ENCODE data around the gene GRK5.

The GRK5 gene

DNA sequence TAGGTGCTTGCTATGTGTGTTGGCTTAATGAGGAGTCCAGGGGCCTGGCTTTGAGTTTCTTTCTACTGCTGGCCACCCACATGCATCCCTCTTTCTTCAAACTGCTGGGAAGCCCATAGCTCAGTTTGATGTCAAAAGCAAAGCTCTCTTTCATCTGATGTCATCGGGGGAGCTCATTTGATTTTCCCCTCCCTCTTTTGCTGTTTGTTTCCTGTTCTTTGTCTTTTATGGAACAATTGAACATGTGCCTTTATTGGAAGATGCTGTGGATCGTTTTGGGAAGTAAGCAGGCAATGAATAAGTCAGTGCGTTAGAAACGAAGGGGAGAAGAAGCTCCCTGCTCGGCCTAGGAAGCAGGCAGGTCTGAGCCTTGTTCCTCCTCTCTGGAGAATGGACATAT lies 140.7 kb downstream of the GRK5 start:
- DNase-seq, result no peak

GRCh38 chr10:119348516-119349240 lies 141.3 kb downstream of the GRK5 start:
- no peak for DNase-seq

GRCh38 chr10:119349341-119349740 lies 142.0 kb downstream of the GRK5 start:
- no peak for DNase-seq

DNA sequence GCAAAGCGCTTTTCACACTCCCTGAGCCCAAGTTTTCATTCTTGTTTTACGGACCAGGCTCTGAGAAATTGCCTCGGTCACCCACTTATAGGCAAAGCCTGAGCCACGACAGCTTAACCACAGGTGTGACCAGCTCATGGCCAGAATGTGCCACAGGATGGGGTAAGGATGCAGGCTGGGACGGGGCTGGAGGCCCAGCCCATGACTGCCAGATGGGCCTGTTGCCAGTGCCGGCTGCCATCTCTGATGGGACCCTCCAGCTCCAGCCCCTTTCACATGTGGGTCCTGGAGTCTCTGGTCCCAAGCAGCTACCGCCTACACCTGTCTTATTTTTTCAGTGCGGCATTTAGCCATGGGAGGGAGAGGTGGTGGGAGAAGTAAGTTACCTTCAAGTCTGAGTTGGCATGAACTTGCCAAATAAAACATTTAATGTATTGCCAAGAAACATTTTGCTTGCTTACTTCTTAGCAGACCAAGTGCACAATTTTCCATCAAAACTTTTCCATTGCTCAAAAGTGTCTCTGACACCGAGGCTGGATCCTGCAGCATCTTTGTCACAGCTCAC lies 142.6 kb downstream of the GRK5 start:
- no peak for DNase-seq

GRCh38 chr10:119350502-119351097 lies 143.2 kb downstream of the GRK5 start:
- DNase-seq, result no peak

- DNase-seq, result no peak
Observed at GRCh38 chr10:119351189-119351588, 143.8 kb downstream of the GRK5 start.

- DNase-seq, result no peak
Observed at GRCh38 chr10:119352042-119352441, 144.7 kb downstream of the GRK5 start.

DNA sequence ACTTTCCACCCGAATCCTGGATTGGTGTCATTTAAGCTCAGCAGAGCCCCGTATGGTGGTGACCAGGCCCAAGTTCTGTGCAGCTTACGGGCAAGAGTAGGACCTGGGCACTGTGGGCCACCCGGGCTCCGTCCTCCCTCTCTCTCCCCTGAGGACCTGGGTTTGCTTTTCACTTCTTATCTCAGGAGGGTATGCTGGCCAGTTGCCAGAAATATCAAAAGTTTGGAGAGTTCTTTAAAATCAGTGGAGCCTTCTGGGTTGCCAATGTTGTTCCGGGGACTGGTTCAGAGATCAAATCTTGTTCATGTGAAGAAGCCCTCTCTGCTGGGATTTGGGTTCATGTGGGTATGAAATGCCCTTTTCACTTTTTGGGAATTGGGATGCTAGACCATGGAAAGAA lies 145.4 kb downstream of the GRK5 start:
- DNase-seq, result no peak

DNA sequence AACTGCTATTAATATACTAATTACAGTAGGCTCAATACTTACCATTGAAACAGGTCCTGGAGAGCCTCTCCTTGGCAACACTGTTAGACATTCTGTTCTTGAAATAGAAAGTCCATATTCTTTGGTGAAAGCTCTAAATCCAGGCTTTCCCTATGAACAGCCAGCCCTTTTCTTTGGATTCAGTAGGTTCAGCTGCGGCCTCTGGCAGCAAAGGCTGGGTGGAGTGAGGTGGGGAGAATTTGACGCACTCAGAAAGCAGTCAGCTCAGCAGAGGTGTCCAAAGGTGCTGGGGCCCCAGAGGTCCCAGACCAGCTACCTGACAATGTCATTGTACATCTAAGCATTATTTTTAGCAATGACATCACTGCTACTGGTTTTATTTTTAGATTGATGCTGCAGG lies 146.1 kb downstream of the GRK5 start:
- no peak for DNase-seq

DNA sequence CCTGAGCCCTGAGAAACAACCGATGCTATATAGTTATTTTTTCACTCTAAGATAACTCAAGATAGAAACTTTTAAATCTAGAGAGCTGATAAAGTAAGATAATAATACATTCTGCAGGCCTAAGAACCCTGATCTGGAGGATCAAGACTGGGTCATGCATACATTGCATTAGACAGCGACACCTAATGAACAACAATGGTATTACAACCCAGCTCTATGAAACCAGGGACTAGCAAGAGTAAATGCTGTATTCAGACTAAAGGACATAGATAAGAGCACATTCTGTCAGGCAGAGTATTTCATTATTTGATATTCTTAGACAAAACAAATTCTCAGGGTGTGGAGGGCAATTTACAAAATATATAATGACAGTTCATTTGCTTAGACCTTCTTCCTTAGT lies 148.6 kb downstream of the GRK5 start:
- DNase-seq, result no peak

DNA sequence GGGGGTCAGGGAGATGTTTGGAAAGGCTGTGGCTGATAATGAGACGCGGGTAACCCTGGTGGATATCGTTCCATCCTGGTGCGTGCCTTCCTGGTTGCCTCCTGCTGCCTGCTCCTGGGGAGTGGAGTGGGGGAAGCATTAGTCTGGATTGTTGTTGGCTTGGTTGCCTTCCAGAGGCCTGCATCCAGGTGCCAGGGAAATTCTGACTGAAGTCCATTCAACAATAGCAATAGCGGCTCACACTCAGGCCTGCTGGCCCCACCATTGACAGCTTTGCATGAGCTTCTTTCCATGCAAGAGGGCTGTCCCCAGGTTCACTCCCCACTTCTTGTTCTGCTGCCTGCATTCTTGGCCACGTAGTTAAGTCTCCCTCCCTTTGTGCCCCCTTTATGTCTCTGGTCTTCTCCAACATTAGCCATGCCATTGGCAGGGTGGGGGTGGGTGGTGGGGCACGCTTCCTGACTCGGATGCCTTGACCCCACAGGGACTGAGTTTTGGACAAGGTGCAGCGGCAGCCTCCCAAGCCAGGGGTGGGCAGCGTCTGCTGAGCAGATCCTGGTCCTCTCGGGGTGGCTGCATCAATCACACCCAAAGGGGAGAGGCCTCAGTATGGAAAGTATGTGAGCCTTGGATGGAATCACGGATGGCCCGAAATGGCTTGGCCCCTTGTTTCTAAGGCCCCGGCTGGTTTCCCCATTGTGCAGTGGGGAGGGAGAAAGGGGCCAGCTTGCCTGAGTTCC lies 150.2 kb downstream of the GRK5 start:
- no peak for DNase-seq

- no peak for DNase-seq
Observed at GRCh38 chr10:119358152-119358512, 150.8 kb downstream of the GRK5 start.

- DNase-seq, result no peak
Observed at GRCh38 chr10:119358567-119358966, 151.2 kb downstream of the GRK5 start.

- no peak for DNase-seq
Observed at GRCh38 chr10:119359025-119359424, 151.7 kb downstream of the GRK5 start.

GRCh38 chr10:119360181-119360921 lies 153.0 kb downstream of the GRK5 start:
- no peak for DNase-seq

DNA sequence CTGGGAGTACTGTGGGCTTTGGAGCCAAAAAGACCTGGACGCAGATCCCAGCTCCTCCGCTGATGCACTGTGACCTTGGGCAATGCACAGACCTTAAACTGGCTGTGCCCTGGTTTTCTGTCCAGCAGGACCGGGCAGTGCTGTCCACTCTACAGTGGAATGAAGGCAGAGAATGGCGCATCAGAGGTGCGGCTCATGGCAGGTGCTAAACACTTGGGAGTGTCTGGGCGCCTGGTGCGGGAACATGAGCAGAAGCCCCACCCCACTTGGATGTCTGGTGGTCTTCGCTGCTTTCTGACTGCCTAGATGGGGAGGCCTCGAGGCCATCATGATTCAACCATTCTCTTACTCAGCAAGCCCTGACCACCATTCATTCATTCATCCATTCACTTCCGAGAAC lies 153.7 kb downstream of the GRK5 start:
- DNase-seq, result no peak

DNA sequence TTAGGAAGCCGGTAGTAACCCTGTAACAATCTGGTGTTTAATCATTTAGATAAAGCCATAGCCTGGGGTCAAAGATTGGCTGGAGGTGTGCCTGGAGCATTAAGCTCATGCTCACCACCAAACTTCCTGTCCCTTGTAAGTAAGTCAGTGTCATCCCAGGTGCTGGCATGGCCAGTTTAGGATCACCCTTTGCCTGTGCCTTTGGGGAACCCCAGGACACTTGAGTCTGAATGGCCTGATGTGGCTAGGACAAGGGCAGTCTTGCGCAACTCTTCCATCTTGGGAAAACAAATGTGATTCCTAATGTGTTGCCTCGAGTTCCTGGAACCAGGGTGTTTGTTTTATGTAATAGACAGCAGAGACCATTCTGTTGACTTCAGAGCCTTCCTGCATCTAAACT lies 154.8 kb downstream of the GRK5 start:
- DNase-seq, result no peak

- no peak for DNase-seq
Observed at GRCh38 chr10:119364645-119365600, 157.6 kb downstream of the GRK5 start.

DNA sequence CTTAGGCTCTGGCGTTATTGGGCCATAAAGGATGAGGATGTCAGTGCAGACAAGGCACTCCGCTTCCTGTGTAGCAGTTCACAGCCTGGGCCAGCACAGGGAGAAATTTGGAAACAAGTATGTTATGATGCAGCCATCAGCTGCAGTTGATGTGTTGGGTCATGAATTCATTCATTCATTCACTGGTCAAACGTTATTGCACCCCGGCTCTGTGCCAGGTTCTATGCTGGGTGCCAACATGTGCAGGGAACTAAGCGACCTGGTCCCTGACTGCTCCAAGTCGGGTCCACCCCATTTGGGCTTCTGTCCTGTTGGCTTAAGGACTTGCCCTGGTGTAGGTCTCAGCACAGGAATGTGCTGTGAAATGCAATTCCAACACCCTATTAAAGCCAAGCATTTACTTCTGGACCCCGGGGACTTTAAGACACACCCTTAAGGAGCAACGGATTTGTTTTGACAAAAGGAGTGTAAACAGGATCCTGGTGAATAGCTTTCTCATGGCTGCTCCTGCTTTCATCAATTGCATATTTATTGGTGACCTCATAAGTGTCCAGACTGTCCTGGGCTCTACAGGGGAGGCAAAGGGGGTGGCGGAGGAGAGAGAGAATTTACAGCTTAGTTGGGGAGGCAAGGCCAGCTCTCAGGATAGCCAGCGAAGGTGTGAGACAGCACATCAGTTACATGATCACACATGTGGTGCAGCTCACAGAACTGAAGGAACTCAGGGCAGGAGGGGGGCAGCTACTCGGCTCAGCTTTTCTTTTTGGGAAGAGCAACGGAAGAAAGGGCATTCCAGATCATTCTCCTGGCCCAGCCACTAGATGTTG lies 158.6 kb downstream of the GRK5 start:
- DNase-seq, result no peak

- no peak for DNase-seq
Observed at GRCh38 chr10:119367841-119368549, 160.6 kb downstream of the GRK5 start.
